Esophagus muscularis mucosa (tissue), 4 donors: Measurements from ENCODE around the gene TEC. TPM values are rescaled to one million over a fixed set of nuclear protein-coding genes. Genes with fewer than 3 reads are reported as not detected.

Experiments
- DNase-seq: peaks from one replicate; pipeline ENCODE4 v3.0.0-alpha.2; 2017; ENCODE audit errors: extremely low spot score
- H3K27ac ChIP-seq, 4 donors: fragments of 200-600 bp; sonication (generic); replicated peaks in 1 of 4; 1 replicate in 3 of 4; 2 replicates in 1 of 4; pipeline ENCODE4 v1.5.1; 2016 to 2019; ENCODE audit warnings: mild to moderate bottlenecking in 1 of 4
- H3K27me3 ChIP-seq, 4 donors: fragments of 200-600 bp; sonication (generic); one replicate each; pipeline versions ENCODE4 v1.5.1 to v1.6.0; 2016 to 2019
- H3K36me3 ChIP-seq, 4 donors: fragments of 200-600 bp; sonication (generic); one replicate each; pipeline ENCODE4 v1.5.1; 2016 to 2019
- H3K4me1 ChIP-seq, 4 donors: fragments of 200-600 bp; sonication (generic); one replicate each; pipeline ENCODE4 v1.5.1; 2016 to 2019
- H3K4me3 ChIP-seq, 4 donors: fragments of 200-600 bp; sonication (generic); 1 replicate in 2 of 4; 2 replicates in 2 of 4; pipeline ENCODE4 v1.5.1; 2016 to 2019; ENCODE audit warnings: mild to moderate bottlenecking in 4 of 4, moderate library complexity in 1 of 4
- H3K9me3 ChIP-seq, 4 donors: fragments of 200-600 bp; sonication (generic); 1 replicate in 3 of 4; 2 replicates in 1 of 4; pipeline ENCODE4 v1.5.1; 2016 to 2019
- EP300 ChIP-seq: sonication (generic); formaldehyde crosslinking; IDR thresholded peaks from one replicate; pipeline ENCODE4 v1.6.1; 2017; ENCODE audit warnings: antibody characterized with exemption
- POLR2A ChIP-seq: fragments of 450-650 bp; IDR thresholded peaks from one replicate; pipeline ENCODE4 v1.6.1; 2017; ENCODE audit warnings: antibody characterized with exemption, moderate library complexity, mild to moderate bottlenecking, low read depth
- POLR2AphosphoS5 ChIP-seq, 2 donors: sonication (generic); formaldehyde crosslinking; IDR thresholded peaks; one replicate each; pipeline ENCODE4 v1.6.1; 2017; ENCODE audit warnings: antibody characterized with exemption in 2 of 2
- WGBS: methylation state at CpG from one replicate; pipeline ENCODE4 v1.1.5; 2018; 5-methylcytosine and 5-hydroxymethylcytosine counted together
- intact Hi-C: fragments of 100-400 bp; cut with DNase I; formaldehyde crosslinking; loops from one replicate; pipeline ENCODE4 v1.15.1; 2023
- total RNA-seq, 4 donors: library from RNA; depleted of rRNA; stranded (reverse); fragments of >200 nt; gene quantifications; one replicate each; pipeline versions ENCODE4 v1.1.0 to v1.2.1, GENCODE V29; 2016
- TF ChIP-seq, protein P1 (sequence below), 3 experiments: fragments of 200-600 bp in 2 of 3; fragments of 450-650 bp in 1 of 3; sonication (generic) in 2 of 3; IDR thresholded peaks; one replicate each; pipeline ENCODE4 v1.5.1; 2017 to 2019; ENCODE audit warnings: antibody characterized with exemption in 3 of 3, mild to moderate bottlenecking in 2 of 3, moderate library complexity in 1 of 3

TEC gene
- total RNA-seq, 4 donors from 2014 or later: 1.5 to 2.2 (median 1.9) TPM

DNA sequence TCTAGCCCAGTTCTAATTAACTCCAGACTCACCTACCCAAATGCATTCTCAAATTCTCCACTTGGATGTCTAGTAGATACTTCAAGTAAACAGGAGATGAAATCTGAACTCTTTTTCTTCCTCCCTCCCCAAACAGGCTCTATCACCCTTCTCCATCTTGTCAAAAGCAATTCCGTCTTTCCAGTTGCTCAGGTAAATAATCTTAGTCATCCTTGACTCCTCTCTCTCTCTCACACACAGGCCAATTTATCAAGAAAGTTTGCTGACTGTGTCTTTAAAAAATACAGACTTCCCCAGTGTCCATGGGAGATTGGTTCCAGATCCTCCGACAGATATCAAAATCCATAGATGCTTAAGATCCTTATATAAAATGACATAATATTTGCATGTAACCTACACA lies 148.5 kb downstream of the TEC start:
- H3K27ac ChIP-seq: no peak overlapping the region
- intact Hi-C loops: no loop called here
- TF ChIP-seq, protein P1, sequence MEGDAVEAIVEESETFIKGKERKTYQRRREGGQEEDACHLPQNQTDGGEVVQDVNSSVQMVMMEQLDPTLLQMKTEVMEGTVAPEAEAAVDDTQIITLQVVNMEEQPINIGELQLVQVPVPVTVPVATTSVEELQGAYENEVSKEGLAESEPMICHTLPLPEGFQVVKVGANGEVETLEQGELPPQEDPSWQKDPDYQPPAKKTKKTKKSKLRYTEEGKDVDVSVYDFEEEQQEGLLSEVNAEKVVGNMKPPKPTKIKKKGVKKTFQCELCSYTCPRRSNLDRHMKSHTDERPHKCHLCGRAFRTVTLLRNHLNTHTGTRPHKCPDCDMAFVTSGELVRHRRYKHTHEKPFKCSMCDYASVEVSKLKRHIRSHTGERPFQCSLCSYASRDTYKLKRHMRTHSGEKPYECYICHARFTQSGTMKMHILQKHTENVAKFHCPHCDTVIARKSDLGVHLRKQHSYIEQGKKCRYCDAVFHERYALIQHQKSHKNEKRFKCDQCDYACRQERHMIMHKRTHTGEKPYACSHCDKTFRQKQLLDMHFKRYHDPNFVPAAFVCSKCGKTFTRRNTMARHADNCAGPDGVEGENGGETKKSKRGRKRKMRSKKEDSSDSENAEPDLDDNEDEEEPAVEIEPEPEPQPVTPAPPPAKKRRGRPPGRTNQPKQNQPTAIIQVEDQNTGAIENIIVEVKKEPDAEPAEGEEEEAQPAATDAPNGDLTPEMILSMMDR (IDR thresholded peaks at IDR 0.05): no peak
- TF ChIP-seq POLR2AphosphoS5 (IDR thresholded peaks at IDR 0.05) (no peak), POLR2A (no peak), EP300 (no peak)
- DNase-seq: no peak
- H3K27me3 ChIP-seq: peaks cover 0 to 7% (median 0%) of the 10 kb centered on the region in 4 donors
- no peaks in the 10 kb centered on the region for H3K9me3 ChIP-seq
- WGBS: 73% methylated on average over 2 of the region's 2 CpGs
- no peaks in the 10 kb centered on the region for H3K36me3 ChIP-seq
- no peaks in the 10 kb centered on the region for H3K4me1 ChIP-seq
- H3K4me3 ChIP-seq: no peak overlapping the region

DNA sequence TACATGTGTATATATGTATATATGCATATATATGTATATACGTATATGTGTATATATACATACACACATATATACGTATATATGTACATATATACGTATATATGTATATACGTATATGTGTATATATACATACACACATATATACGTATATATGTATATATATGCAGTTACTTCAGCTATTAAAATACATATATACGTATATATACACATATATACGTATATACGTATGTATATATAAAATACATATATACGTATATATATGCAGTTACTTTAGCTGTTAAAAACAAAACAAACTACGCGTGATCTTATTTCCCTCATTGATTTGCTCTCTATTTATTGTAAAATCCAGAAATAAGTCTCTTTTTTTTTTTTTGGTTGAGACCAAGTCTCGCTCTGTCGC lies 149.5 kb downstream of the TEC start:
- intact Hi-C loops: no loop called here
- no peak overlapping the region for H3K4me3 ChIP-seq
- TF ChIP-seq, protein P1 (IDR thresholded peaks at IDR 0.05): no peak
- TF ChIP-seq POLR2AphosphoS5 (IDR thresholded peaks at IDR 0.05): no peak
- TF ChIP-seq EP300: no peak
- no peak for TF ChIP-seq POLR2A
- no peaks in the 10 kb centered on the region for H3K4me1 ChIP-seq
- H3K27me3 ChIP-seq: peaks cover 0 to 7% (median 0%) of the 10 kb centered on the region in 4 donors
- H3K27ac ChIP-seq: no peak overlapping the region
- no peak for DNase-seq
- H3K36me3 ChIP-seq: no peaks in the 10 kb centered on the region
- WGBS: 84% methylated on average over 13 of the region's 13 CpGs
- no peaks in the 10 kb centered on the region for H3K9me3 ChIP-seq

DNA sequence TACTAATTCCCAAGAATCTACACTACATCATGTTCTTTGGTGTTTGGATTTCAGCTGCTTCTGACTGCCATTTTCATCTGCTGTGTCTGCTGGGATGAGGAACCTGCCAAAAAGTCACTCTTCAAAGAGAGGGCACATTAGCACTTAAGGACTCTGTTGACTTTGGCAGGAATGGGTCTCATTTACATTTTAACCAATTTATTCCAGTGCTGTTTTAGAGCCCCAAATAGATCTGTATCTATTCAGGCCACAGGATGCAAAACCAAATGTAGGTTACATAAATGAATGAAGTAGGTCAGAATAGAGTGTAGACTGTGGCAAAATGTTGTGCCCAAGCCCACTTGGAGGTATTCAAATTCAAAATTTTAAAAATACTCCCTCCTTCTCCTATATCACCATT lies 150.0 kb downstream of the TEC start:
- H3K4me3 ChIP-seq: no peak overlapping the region
- no peak for DNase-seq
- peaks cover 0 to 7% (median 0%) of the 10 kb centered on the region in 4 donors for H3K27me3 ChIP-seq
- no peaks in the 10 kb centered on the region for H3K36me3 ChIP-seq
- no peaks in the 10 kb centered on the region for H3K4me1 ChIP-seq
- H3K9me3 ChIP-seq: no peaks in the 10 kb centered on the region
- H3K27ac ChIP-seq: no peak overlapping the region
- intact Hi-C loops: no loop called here
- TF ChIP-seq POLR2A (no peak), EP300 (no peak), POLR2AphosphoS5 (IDR thresholded peaks at IDR 0.05) (no peak)
- TF ChIP-seq, protein P1 (IDR thresholded peaks at IDR 0.05): no peak

DNA sequence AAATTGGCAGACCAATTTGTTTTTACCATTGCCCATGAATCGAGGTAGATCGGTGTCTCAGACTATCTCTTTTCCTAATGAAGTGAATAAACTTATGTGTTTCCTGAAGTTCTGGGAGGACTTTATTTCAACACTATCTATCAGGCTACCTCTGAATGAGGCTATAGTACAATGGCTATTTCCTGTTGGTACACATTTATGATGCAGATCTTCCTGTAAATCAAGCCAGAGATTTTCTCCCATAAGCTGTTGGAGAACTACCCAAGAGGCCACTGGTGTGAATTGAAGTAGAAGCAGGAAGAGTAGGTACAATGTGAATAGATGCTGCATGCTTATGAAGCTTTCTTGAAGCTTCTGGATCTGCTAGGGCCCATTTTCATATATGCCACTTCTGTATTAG lies 151.6 kb downstream of the TEC start:
- no peak for TF ChIP-seq POLR2A
- no peak for TF ChIP-seq EP300
- no peak for TF ChIP-seq POLR2AphosphoS5 (IDR thresholded peaks at IDR 0.05)
- TF ChIP-seq, protein P1 (IDR thresholded peaks at IDR 0.05): no peak
- no peaks in the 10 kb centered on the region for H3K9me3 ChIP-seq
- no peak overlapping the region for H3K27ac ChIP-seq
- H3K4me1 ChIP-seq: no peaks in the 10 kb centered on the region
- no peaks in the 10 kb centered on the region for H3K36me3 ChIP-seq
- intact Hi-C loops: no loop called here
- DNase-seq: no peak
- no peak overlapping the region for H3K4me3 ChIP-seq
- H3K27me3 ChIP-seq: no peaks in the 10 kb centered on the region
- 90% methylated on average over 2 of the region's 2 CpGs for WGBS

DNA sequence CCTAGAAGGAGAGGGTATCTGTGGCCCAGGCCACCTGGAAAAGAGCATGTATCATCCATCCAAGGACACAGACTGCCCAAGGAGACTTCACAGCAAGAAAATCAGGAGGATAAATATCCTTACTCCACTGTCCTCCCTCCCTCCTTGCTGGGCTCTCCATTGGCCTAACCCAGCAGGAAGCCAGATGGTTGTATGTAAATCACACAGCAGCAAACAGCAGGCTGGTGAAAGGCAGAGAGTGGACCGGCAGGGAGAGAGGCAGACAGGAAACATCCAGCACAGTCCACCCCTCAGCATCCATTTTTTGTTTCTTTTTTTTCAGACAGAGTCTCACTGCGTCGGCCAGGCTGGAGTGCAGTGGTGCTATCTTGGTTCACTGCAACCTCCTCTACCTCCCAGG lies 153.1 kb downstream of the TEC start:
- DNase-seq: no peak
- 74% methylated on average over 3 of the region's 3 CpGs for WGBS
- H3K27me3 ChIP-seq: no peaks in the 10 kb centered on the region
- H3K36me3 ChIP-seq: no peaks in the 10 kb centered on the region
- H3K9me3 ChIP-seq: no peaks in the 10 kb centered on the region
- intact Hi-C loops: no loop called here
- H3K4me1 ChIP-seq: no peaks in the 10 kb centered on the region
- H3K4me3 ChIP-seq: no peak overlapping the region
- TF ChIP-seq, protein P1 (IDR thresholded peaks at IDR 0.05): no peak
- TF ChIP-seq POLR2A (no peak), POLR2AphosphoS5 (IDR thresholded peaks at IDR 0.05) (no peak), EP300 (no peak)
- no peak overlapping the region for H3K27ac ChIP-seq
